Transverse colon (tissue), 4 donors: ENCODE data around the gene ZGRF1. TPM values are rescaled to one million over a fixed set of nuclear protein-coding genes. Genes with fewer than 3 reads are reported as not detected.
"Not testable (repeated sequence)": the region's sequence is repeated elsewhere in the genome, so short reads cannot be mapped to it uniquely, and the experiment has no call there.

Experiments
- DNase-seq: peaks from one replicate; pipeline ENCODE4 v3.0.0-alpha.2; 2019
- H3K27ac ChIP-seq, 4 donors: fragments of 200-600 bp; sonication (generic); 2 replicates each; pipeline ENCODE4 v1.5.1; 2016 to 2018; ENCODE audit warnings: inconsistent platforms in 4 of 4
- H3K27me3 ChIP-seq: fragments of 200-600 bp; sonication (generic); 2 replicates; pipeline ENCODE4 v1.5.1; 2017; ENCODE audit warnings: inconsistent platforms
- H3K36me3 ChIP-seq, 4 donors: fragments of 200-600 bp; sonication (generic); 2 replicates each; pipeline ENCODE4 v1.5.1; 2017 to 2019; ENCODE audit warnings: inconsistent platforms in 4 of 4
- H3K4me1 ChIP-seq, 4 donors: fragments of 200-600 bp; sonication (generic); 2 replicates each; pipeline ENCODE4 v1.5.1; 2017 to 2020; ENCODE audit warnings: inconsistent platforms in 4 of 4
- H3K4me3 ChIP-seq, 4 donors: fragments of 200-600 bp; sonication (generic); 1 replicate in 1 of 4; 2 replicates in 3 of 4; pipeline versions ENCODE4 v1.5.1 to v1.6.1; 2017 to 2019; ENCODE audit warnings: inconsistent platforms in 4 of 4
- H3K9me3 ChIP-seq, 2 donors: fragments of 200-600 bp; sonication (generic); 2 replicates each; pipeline ENCODE4 v1.5.1; 2017 to 2019; ENCODE audit warnings: inconsistent platforms in 2 of 2
- EP300 ChIP-seq: sonication (generic); formaldehyde crosslinking; IDR thresholded peaks from one replicate; pipeline ENCODE4 v1.6.1; 2017; ENCODE audit warnings: antibody characterized with exemption, low read depth
- POLR2A ChIP-seq: fragments of 450-650 bp; IDR thresholded peaks from one replicate; pipeline ENCODE4 v1.6.1; 2016; ENCODE audit warnings: antibody characterized with exemption, mild to moderate bottlenecking, moderate library complexity
- POLR2AphosphoS5 ChIP-seq, 3 donors: sonication (generic); formaldehyde crosslinking; IDR thresholded peaks; one replicate each; pipeline ENCODE4 v1.6.1; 2016; ENCODE audit warnings: antibody characterized with exemption in 3 of 3
- WGBS, 2 donors: methylation state at CpG; one replicate each; pipeline ENCODE4 v1.1.5; 2018; ENCODE audit warnings: low coverage in 1 of 2; 5-methylcytosine and 5-hydroxymethylcytosine counted together
- in situ Hi-C, 4 donors: fragments of 200-750 bp; cut with MboI; loops; one replicate each; pipeline versions ENCODE4 v1.15.0 to v1.15.1; 2017; ENCODE audit warnings: low sequenced_read_pairs in 3 of 4, low pct_ligation_motif_present in 1 of 4, low pct_unique_long_range_greater_than_20kb in 1 of 4
- intact Hi-C: fragments of 100-400 bp; cut with DNase I; formaldehyde crosslinking; loops from one replicate; pipeline ENCODE4 v1.15.1; 2023; ENCODE audit warnings: low total_unique reads
- total RNA-seq, 4 donors: library from RNA; depleted of rRNA; stranded (reverse); fragments of >200 nt; gene quantifications; one replicate each; pipeline ENCODE4 v1.1.0, GENCODE V29; 2016
- TF ChIP-seq, protein P1 (sequence below), 5 experiments: fragments of 200-600 bp in 3 of 5; fragments of 450-650 bp in 2 of 5; sonication (generic) in 3 of 5; IDR thresholded peaks; 1 replicate in 2 of 5; 2 replicates in 3 of 5; pipeline ENCODE4 v1.5.1; 2016 to 2017; ENCODE audit warnings: antibody characterized with exemption in 5 of 5, inconsistent platforms in 3 of 5, mild to moderate bottlenecking in 2 of 5, moderate library complexity in 1 of 5

ZGRF1 gene
- total RNA-seq, 4 donors from 2014 or later, result 0.75 to 7.3 (median 3.7) TPM

DNA sequence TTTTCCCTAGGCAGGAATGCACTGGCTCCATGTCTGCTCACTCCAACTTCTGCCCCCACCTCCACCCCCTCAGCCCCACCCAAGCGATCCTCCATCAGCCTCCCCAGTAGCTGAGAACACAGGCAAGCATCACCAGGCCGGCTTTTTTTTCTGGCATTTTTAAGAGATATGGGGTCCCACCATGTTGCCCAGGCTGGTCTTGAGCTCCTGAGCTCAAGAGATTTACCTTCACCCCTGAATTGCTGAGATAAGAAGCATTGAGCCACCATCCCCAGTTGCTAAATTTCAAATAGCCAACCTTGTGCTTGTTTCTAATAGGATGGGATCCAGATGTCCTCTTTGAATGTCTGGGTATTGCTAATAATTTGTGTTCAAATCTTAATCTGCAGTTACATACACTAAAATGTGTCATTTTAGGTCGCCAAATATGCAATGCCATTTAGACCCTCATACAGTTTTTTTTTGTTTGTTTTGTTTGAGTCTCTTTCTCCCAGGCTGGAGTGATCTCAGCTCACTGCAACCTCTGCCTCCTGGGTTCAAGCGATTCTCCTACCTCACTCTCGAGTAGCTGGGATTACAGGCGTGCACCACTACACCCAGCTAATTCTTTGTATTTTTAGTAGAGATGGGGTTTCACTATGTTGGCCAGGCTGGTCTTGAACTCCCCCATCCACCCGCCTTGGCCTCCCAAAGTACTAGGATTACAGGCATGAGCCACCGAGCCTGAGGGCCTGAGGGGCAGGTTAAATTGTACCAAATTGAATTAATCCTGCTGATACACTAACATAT lies 9.0 kb upstream of the ZGRF1 start:
- 70 to 89% methylated on average over 3 to 8 of the region's 8 CpGs for WGBS, 2 donors
- H3K36me3 ChIP-seq, result peaks cover 0 to 54% (median 23%) of the 10 kb centered on the region in 4 donors

GRCh38 chr4:112644595-112645535 lies 8.2 kb upstream of the ZGRF1 start:
- peaks cover 0 to 13% (median 0%) of the 10 kb centered on the region in 4 donors for H3K4me1 ChIP-seq
- DNase-seq, H3K9me3 ChIP-seq, H3K27me3 ChIP-seq, H3K27ac ChIP-seq, H3K4me3 ChIP-seq, intact Hi-C loops: not testable (repeated sequence)
- H3K36me3 ChIP-seq, result peaks cover 0 to 45% (median 20%) of the 10 kb centered on the region in 4 donors
- WGBS, 2 donors, result 87 to 90% methylated on average over 9 to 10 of the region's 10 CpGs
- in situ Hi-C loops, result loop anchor here in 3 of 4 donors (25.0 kb wide), 2 partner anchors 292 to 408 kb away; partner anchors contain the start of gene AP1AR (in 1 of the 3)

More for the DNA sequence above, 9.0 kb upstream of the ZGRF1 start:
- Histone ChIP-seq H3K9me3 (no peaks in the 10 kb centered on the region), H3K4me3 (no peak overlapping the region), H3K27ac (no peak overlapping the region), H3K4me1 (peaks cover 0 to 8% (median 0%) of the 10 kb centered on the region in 4 donors), H3K27me3 (no peaks in the 10 kb centered on the region)
- no peak for DNase-seq
- in situ Hi-C loops (loop anchor here in 3 of 4 donors (25.0 kb wide), 2 partner anchors 292 to 408 kb away; partner anchors contain the start of gene AP1AR (in 1 of the 3)), intact Hi-C loops (no loop called here)
- TF ChIP-seq EP300 (no peak), POLR2A (no peak), POLR2AphosphoS5 (IDR thresholded peaks at IDR 0.05) (no peak)
- TF ChIP-seq, protein P1, sequence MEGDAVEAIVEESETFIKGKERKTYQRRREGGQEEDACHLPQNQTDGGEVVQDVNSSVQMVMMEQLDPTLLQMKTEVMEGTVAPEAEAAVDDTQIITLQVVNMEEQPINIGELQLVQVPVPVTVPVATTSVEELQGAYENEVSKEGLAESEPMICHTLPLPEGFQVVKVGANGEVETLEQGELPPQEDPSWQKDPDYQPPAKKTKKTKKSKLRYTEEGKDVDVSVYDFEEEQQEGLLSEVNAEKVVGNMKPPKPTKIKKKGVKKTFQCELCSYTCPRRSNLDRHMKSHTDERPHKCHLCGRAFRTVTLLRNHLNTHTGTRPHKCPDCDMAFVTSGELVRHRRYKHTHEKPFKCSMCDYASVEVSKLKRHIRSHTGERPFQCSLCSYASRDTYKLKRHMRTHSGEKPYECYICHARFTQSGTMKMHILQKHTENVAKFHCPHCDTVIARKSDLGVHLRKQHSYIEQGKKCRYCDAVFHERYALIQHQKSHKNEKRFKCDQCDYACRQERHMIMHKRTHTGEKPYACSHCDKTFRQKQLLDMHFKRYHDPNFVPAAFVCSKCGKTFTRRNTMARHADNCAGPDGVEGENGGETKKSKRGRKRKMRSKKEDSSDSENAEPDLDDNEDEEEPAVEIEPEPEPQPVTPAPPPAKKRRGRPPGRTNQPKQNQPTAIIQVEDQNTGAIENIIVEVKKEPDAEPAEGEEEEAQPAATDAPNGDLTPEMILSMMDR (IDR thresholded peaks at IDR 0.05), result no peak

GRCh38 chr4:112642526-112642925 lies 5.8 kb upstream of the ZGRF1 start:
- no peak overlapping the region for H3K4me3 ChIP-seq
- no peaks in the 10 kb centered on the region for H3K9me3 ChIP-seq
- H3K27ac ChIP-seq, result no peak overlapping the region
- 87 to 100% methylated on average over 2 of the region's 2 CpGs for WGBS, 2 donors
- no peak for DNase-seq
- no peaks in the 10 kb centered on the region for H3K27me3 ChIP-seq
- TF ChIP-seq POLR2A, result no peak
- TF ChIP-seq POLR2AphosphoS5 (IDR thresholded peaks at IDR 0.05), result no peak
- TF ChIP-seq EP300, result no peak
- TF ChIP-seq, protein P1 (IDR thresholded peaks at IDR 0.05), result no peak
- in situ Hi-C loops, result loop anchor here in 3 of 4 donors (25.0 kb wide), 2 partner anchors 295 to 405 kb away; partner anchors contain the start of gene AP1AR (in 1 of the 3)
- intact Hi-C loops, result no loop called here
- peaks cover 5 to 32% (median 9%) of the 10 kb centered on the region in 4 donors for H3K4me1 ChIP-seq
- H3K36me3 ChIP-seq, result peaks cover 0 to 25% (median 12%) of the 10 kb centered on the region in 4 donors

DNA sequence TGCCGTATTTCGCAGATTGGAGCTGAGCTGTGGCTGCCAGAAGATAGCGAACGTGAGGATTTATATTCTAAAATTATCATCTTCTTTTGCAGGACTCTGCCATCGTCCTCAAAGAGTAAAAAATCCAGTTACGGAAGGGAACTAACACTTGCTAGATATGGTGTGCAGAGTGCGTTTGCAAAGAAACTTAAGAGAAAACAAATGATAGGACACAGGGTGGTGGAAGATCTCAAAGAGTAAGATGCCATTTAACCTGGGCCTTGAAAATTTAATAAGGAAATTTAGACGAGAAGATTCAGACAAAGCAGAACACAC lies 800 bp upstream of the ZGRF1 start:
- Histone ChIP-seq H3K27ac (peak overlapping the region; percentile 88 to 94 (median 90)), H3K36me3 (no peaks in the 10 kb centered on the region), H3K9me3 (no peaks in the 10 kb centered on the region), H3K4me1 (peaks cover 7 to 43% (median 12%) of the 10 kb centered on the region in 4 donors), H3K27me3 (no peaks in the 10 kb centered on the region), H3K4me3 (peak overlapping the region; percentile 36 to 86 (median 54))
- TF ChIP-seq EP300 (peak; percentile 32), POLR2AphosphoS5 (IDR thresholded peaks at IDR 0.05) (no peak), POLR2A (no peak)
- TF ChIP-seq, protein P1 (IDR thresholded peaks at IDR 0.05), result no peak
- DNase-seq, result no peak
- in situ Hi-C loops, result loop anchor here in 3 of 4 donors (10.0 to 25.0 kb wide), 3 partner anchors 127 to 400 kb away; partner anchors contain the start of gene AP1AR (in 1 of the 3)
- intact Hi-C loops, result loop anchor here (10.0 kb wide), 2 partner anchors 117 to 307 kb away; no protein-coding TSS in a partner anchor
- 0% methylated on average over 8 of the region's 8 CpGs for WGBS, 2 donors
